OCI-LY3 (cell line): ENCODE data around the gene ERBB4.

ENCODE experiments used
- CTCF ChIP-seq: fragments of 200-600, 300-600 bp; sonication (generic); IDR thresholded peaks from 2 replicates; pipeline ENCODE4 v1.5.1; 2014; ENCODE audit warnings: antibody characterized with exemption, low read length, low read depth
- EZH2phosphoT487 ChIP-seq: fragments of 200-600 bp; shearing (Covaris generic); IDR thresholded peaks from 2 replicates; pipeline ENCODE4 v1.6.1; 2018; ENCODE audit warnings: antibody characterized with exemption, mixed run types, low read depth

- TF ChIP-seq CTCF (no peak), EZH2phosphoT487 (no peak)
Measured at GRCh38 chr2:211453311-211453887, 1085.2 kb downstream of the ERBB4 start.
